Breast epithelium (tissue), 4 donors: Measurements from ENCODE around the gene UCK1. TPM values are rescaled to one million over a fixed set of nuclear protein-coding genes. Genes with fewer than 3 reads are reported as not detected.

Experiments
- DNase-seq, 2 donors: peaks; one replicate each; pipeline ENCODE4 v3.0.0-alpha.2; 2019; ENCODE audit warnings: low spot score in 2 of 2
- H3K27ac ChIP-seq, 2 donors: fragments of 200-600 bp; sonication (generic) in 1 of 2; one replicate each; pipeline ENCODE4 v1.5.1; 2016 to 2019; ENCODE audit warnings: mild to moderate bottlenecking in 1 of 2
- H3K27me3 ChIP-seq, 2 donors: fragments of 200-600 bp; sonication (generic) in 1 of 2; one replicate each; pipeline versions ENCODE4 v1.5.1 to v1.6.0; 2017 to 2019; ENCODE audit warnings: control low read depth in 1 of 2, mild to moderate bottlenecking in 1 of 2
- H3K36me3 ChIP-seq: fragments of 200-600 bp; one replicate; pipeline ENCODE4 v1.5.1; 2019
- H3K4me1 ChIP-seq, 2 donors: fragments of 200-600 bp; sonication (generic); one replicate each; pipeline ENCODE4 v1.5.1; 2016 to 2019; ENCODE audit warnings: control low read depth in 1 of 2
- H3K4me3 ChIP-seq, 3 donors: fragments of 200-600 bp; sonication (generic); 1 replicate in 2 of 3; 2 replicates in 1 of 3; pipeline ENCODE4 v1.5.1; 2016 to 2019; ENCODE audit warnings: mild to moderate bottlenecking in 3 of 3, moderate library complexity in 2 of 3
- H3K9me3 ChIP-seq, 2 donors: fragments of 200-600 bp; sonication (generic) in 1 of 2; one replicate each; pipeline ENCODE4 v1.5.1; 2016 to 2019; ENCODE audit warnings: control low read depth in 1 of 2
- CTCF ChIP-seq, 3 donors: fragments of 450-650 bp; IDR thresholded peaks; one replicate each; pipeline ENCODE4 v1.5.1; 2016 to 2017; ENCODE audit warnings: antibody characterized with exemption in 3 of 3, mild to moderate bottlenecking in 3 of 3, moderate library complexity in 3 of 3
- POLR2A ChIP-seq: fragments of 450-650 bp; IDR thresholded peaks from one replicate; pipeline ENCODE4 v1.6.1; 2016; ENCODE audit warnings: antibody characterized with exemption, mild to moderate bottlenecking, moderate library complexity
- POLR2AphosphoS5 ChIP-seq, 3 donors: sonication (generic); formaldehyde crosslinking; IDR thresholded peaks; one replicate each; pipeline ENCODE4 v1.6.1; 2017; ENCODE audit warnings: antibody characterized with exemption in 3 of 3
- intact Hi-C: fragments of 100-400 bp; cut with DNase I; formaldehyde crosslinking; loops from one replicate; pipeline ENCODE4 v1.15.1; 2023; ENCODE audit warnings: low total_unique reads
- total RNA-seq, 3 donors: library from RNA; depleted of rRNA; stranded (reverse); fragments of >200 nt; gene quantifications; one replicate each; pipeline ENCODE4 v1.1.0, GENCODE V29; 2016

Gene UCK1
- 10 to 100 TPM; 33.4 to 61.0 (median 37.7) TPM for total RNA-seq

GRCh38 chr9:131530920-131531832 lies at the start of gene UCK1:
Gene UCK1, minus strand, starts transcription at chr9:131531263. Its CDS starts 89 bp downstream, at chr9:131531174.
- H3K4me3 ChIP-seq, result peak within 1 kb of the TSS; percentile 96 to 100 (median 99)
- H3K4me1 ChIP-seq, result peaks cover 9 to 10% of the 10 kb centered on the region in 2 donors
- H3K36me3 ChIP-seq, result no peaks in the 10 kb centered on the region
- DNase-seq, result peak; percentile 45 to 65
- H3K9me3 ChIP-seq, result no peaks in the 10 kb centered on the region
- intact Hi-C loops, result no loop called here
- TF ChIP-seq CTCF (IDR thresholded peaks at IDR 0.05) (no peak), POLR2A (peak; percentile 30), POLR2AphosphoS5 (IDR thresholded peaks at IDR 0.05) (peak; percentile 18 to 50 (median 32))
- H3K27ac ChIP-seq, result peak within 1 kb of the TSS; percentile 63 to 73
- no peaks in the 10 kb centered on the region for H3K27me3 ChIP-seq

GRCh38 chr9:131580358-131580757 lies 49.3 kb upstream of the UCK1 start:
- no peaks in the 10 kb centered on the region for H3K36me3 ChIP-seq
- no peak for DNase-seq
- TF ChIP-seq CTCF (IDR thresholded peaks at IDR 0.05) (no peak), POLR2AphosphoS5 (IDR thresholded peaks at IDR 0.05) (no peak), POLR2A (no peak)

GRCh38 chr9:131579789-131580211 lies 48.7 kb upstream of the UCK1 start:
- H3K4me3 ChIP-seq, result no peak overlapping the region
- DNase-seq, result no peak
- intact Hi-C loops, result no loop called here
- no peak overlapping the region for H3K27ac ChIP-seq
- no peaks in the 10 kb centered on the region for H3K36me3 ChIP-seq
- no peaks in the 10 kb centered on the region for H3K27me3 ChIP-seq
- H3K4me1 ChIP-seq, result peaks cover 0 to 5% of the 10 kb centered on the region in 2 donors
- no peaks in the 10 kb centered on the region for H3K9me3 ChIP-seq
- no peak for TF ChIP-seq POLR2A
- TF ChIP-seq CTCF (IDR thresholded peaks at IDR 0.05), result no peak

More at GRCh38 chr9:131580358-131580757, 49.3 kb upstream of the UCK1 start:
- H3K9me3 ChIP-seq, result no peaks in the 10 kb centered on the region
- no peak overlapping the region for H3K4me3 ChIP-seq
- intact Hi-C loops, result no loop called here
- no peaks in the 10 kb centered on the region for H3K27me3 ChIP-seq
- no peak overlapping the region for H3K27ac ChIP-seq
- peaks cover 0 to 5% of the 10 kb centered on the region in 2 donors for H3K4me1 ChIP-seq

- TF ChIP-seq POLR2AphosphoS5 (IDR thresholded peaks at IDR 0.05) (no peak), CTCF (IDR thresholded peaks at IDR 0.05) (no peak), POLR2A (no peak)
- peak overlapping the region; percentile 36 to 55 for H3K27ac ChIP-seq
- DNase-seq, result no peak
- H3K36me3 ChIP-seq, result no peaks in the 10 kb centered on the region
- H3K4me3 ChIP-seq, result no peak overlapping the region
- H3K27me3 ChIP-seq, result no peaks in the 10 kb centered on the region
- peaks cover 0 to 5% of the 10 kb centered on the region in 2 donors for H3K4me1 ChIP-seq
- no peaks in the 10 kb centered on the region for H3K9me3 ChIP-seq
- intact Hi-C loops, result no loop called here
These were observed 47.9 kb upstream of the UCK1 start for GRCh38 chr9:131578731-131579504.

- no peaks in the 10 kb centered on the region for H3K27me3 ChIP-seq
- intact Hi-C loops, result no loop called here
- H3K4me3 ChIP-seq, result no peak overlapping the region
- H3K27ac ChIP-seq, result no peak overlapping the region
- H3K4me1 ChIP-seq, result peaks cover 0 to 5% of the 10 kb centered on the region in 2 donors
- DNase-seq, result no peak
- TF ChIP-seq POLR2A, result no peak
- TF ChIP-seq POLR2AphosphoS5 (IDR thresholded peaks at IDR 0.05), result no peak
- TF ChIP-seq CTCF (IDR thresholded peaks at IDR 0.05), result no peak
- H3K9me3 ChIP-seq, result no peaks in the 10 kb centered on the region
- H3K36me3 ChIP-seq, result no peaks in the 10 kb centered on the region
These were observed 47.0 kb upstream of the UCK1 start for GRCh38 chr9:131578021-131578420.
